GM20431 (cell line): ENCODE data around the gene KRT13.

Source experiments
- in situ Hi-C: fragments of 300-500 bp; cut with MseI, MboI; formaldehyde crosslinking; loops from one replicate; pipeline ENCODE4 v1.15.0; 2020; ENCODE audit warnings: low sequenced_read_pairs; ENCODE audit not compliant: unreplicated experiment

The KRT13 gene

GRCh38 chr17:41500131-41500911 lies 5.1 kb downstream of the KRT13 start:
- in situ Hi-C loops, result no loop called here

GRCh38 chr17:41499714-41500113 lies 5.7 kb downstream of the KRT13 start:
- in situ Hi-C loops, result no loop called here

GRCh38 chr17:41498276-41498675 lies 7.1 kb downstream of the KRT13 start:
- in situ Hi-C loops, result no loop called here

- in situ Hi-C loops, result no loop called here
Observed at GRCh38 chr17:41496803-41497484, 8.5 kb downstream of the KRT13 start.

- in situ Hi-C loops, result no loop called here
Observed at GRCh38 chr17:41494524-41494923, 10.9 kb downstream of the KRT13 start.

- in situ Hi-C loops, result no loop called here
Observed at GRCh38 chr17:41492771-41493170, 12.6 kb downstream of the KRT13 start.

- in situ Hi-C loops, result no loop called here
Observed at GRCh38 chr17:41492351-41492750, 13.1 kb downstream of the KRT13 start.

- in situ Hi-C loops, result no loop called here
Observed at GRCh38 chr17:41491476-41491875, 13.9 kb downstream of the KRT13 start.

- in situ Hi-C loops, result no loop called here
Observed at GRCh38 chr17:41490000-41490990, 15.1 kb downstream of the KRT13 start.

GRCh38 chr17:41489531-41489930 lies 15.9 kb downstream of the KRT13 start, which contains the start of gene KRT36:
KRT36 (minus strand) TSS chr17:41489910; CDS start chr17:41489864, 46 bp downstream.
- in situ Hi-C loops, result no loop called here

- in situ Hi-C loops, result no loop called here
Observed at GRCh38 chr17:41486809-41487530, 18.4 kb downstream of the KRT13 start.

GRCh38 chr17:41486316-41486715 lies 19.1 kb downstream of the KRT13 start:
- in situ Hi-C loops, result no loop called here

- in situ Hi-C loops, result no loop called here
Observed at GRCh38 chr17:41484920-41485904, 20.2 kb downstream of the KRT13 start.

- in situ Hi-C loops, result no loop called here
Observed at GRCh38 chr17:41483991-41484826, 21.2 kb downstream of the KRT13 start.

- in situ Hi-C loops, result no loop called here
Observed at GRCh38 chr17:41483531-41483930, 21.9 kb downstream of the KRT13 start.

- in situ Hi-C loops, result no loop called here
Observed at GRCh38 chr17:41481036-41481435, 24.4 kb downstream of the KRT13 start, which contains the start of gene KRT35. KRT35 (minus strand) TSS chr17:41481151; CDS start chr17:41481097, 54 bp downstream.

GRCh38 chr17:41480581-41480980 lies 24.8 kb downstream of the KRT13 start:
- in situ Hi-C loops, result no loop called here

- in situ Hi-C loops, result no loop called here
Observed at GRCh38 chr17:41480136-41480535, 25.3 kb downstream of the KRT13 start.
